SU-DHL-6 (cell line): Measurements from ENCODE around the gene PTPRG.

Experiments used
- CTCF ChIP-seq: fragments of 200-600 bp; sonication (generic); IDR thresholded peaks from one replicate; pipeline ENCODE4 v1.5.1; 2017; ENCODE audit warnings: antibody characterized with exemption, mild to moderate bottlenecking, low read length, moderate library complexity; ENCODE audit not compliant: insufficient read depth, poor library complexity, severe bottlenecking
- EZH2phosphoT487 ChIP-seq: fragments of 200-600 bp; sonication (generic), shearing (Covaris generic); conservative IDR thresholded peaks from 2 replicates; pipeline ENCODE4 v1.6.1; 2018; ENCODE audit warnings: mild to moderate bottlenecking, antibody characterized with exemption, low read length, moderate library complexity, mixed read lengths

DNA sequence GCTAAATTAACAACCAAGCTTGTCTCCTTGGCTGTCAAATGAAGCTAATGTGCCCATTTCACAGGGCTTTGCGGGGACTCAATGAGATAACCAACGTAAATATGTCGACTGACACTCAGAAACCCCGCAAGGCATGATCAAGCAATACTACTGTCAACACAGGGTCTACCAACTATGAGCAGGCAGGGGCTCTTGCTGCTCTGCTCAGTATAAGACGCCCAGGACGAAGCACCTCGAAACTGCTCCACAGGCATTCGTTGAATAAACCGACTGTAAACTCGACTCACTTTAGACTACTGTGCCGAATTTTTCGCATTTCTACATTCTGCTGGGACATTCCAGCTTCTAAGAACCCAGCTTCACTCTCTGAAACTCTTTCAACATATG is 757.0 kb downstream of the PTPRG start:
- TF ChIP-seq CTCF, result no peak
- TF ChIP-seq EZH2phosphoT487, result no peak
